ENCODE data around the gene PIBF1.

GRCh38 chr13:72932250-72932649 lies 150.3 kb downstream of the PIBF1 start:
- TF ChIP-seq, protein P1, sequence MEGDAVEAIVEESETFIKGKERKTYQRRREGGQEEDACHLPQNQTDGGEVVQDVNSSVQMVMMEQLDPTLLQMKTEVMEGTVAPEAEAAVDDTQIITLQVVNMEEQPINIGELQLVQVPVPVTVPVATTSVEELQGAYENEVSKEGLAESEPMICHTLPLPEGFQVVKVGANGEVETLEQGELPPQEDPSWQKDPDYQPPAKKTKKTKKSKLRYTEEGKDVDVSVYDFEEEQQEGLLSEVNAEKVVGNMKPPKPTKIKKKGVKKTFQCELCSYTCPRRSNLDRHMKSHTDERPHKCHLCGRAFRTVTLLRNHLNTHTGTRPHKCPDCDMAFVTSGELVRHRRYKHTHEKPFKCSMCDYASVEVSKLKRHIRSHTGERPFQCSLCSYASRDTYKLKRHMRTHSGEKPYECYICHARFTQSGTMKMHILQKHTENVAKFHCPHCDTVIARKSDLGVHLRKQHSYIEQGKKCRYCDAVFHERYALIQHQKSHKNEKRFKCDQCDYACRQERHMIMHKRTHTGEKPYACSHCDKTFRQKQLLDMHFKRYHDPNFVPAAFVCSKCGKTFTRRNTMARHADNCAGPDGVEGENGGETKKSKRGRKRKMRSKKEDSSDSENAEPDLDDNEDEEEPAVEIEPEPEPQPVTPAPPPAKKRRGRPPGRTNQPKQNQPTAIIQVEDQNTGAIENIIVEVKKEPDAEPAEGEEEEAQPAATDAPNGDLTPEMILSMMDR (IDR thresholded peaks at IDR 0.05) = no peak
- no peak for TF ChIP-seq POLR2A (IDR thresholded peaks at IDR 0.05)

All from adrenal gland (tissue), 5 donors.